Lower lobe of right lung (tissue), 2 donors: ENCODE measurements around the gene MYO1A. TPM values are rescaled to one million over a fixed set of nuclear protein-coding genes. Genes with fewer than 3 reads are reported as not detected.

Source experiments
- ATAC-seq, 2 donors: fragments of 200-7000 bp; cut with Tn5 transposase; one replicate each; pipeline ENCODE4 v1.9.1; 2020 to 2022; ENCODE audit warnings: mild to moderate bottlenecking in 2 of 2, moderate library complexity in 2 of 2
- DNase-seq: peaks from one replicate; pipeline ENCODE4 v3.0.0-alpha.2; 2020
- H3K27ac ChIP-seq: fragments of 200-600 bp; one replicate; pipeline ENCODE4 v1.8.0; 2022
- H3K27me3 ChIP-seq: fragments of 200-600 bp; one replicate; pipeline ENCODE4 v1.8.0; 2022; ENCODE audit warnings: low read depth
- H3K36me3 ChIP-seq: fragments of 200-600 bp; one replicate; pipeline ENCODE4 v1.8.0; 2022; ENCODE audit warnings: mild to moderate bottlenecking
- H3K4me1 ChIP-seq: fragments of 200-600 bp; one replicate; pipeline ENCODE4 v1.8.0; 2022
- H3K4me3 ChIP-seq: fragments of 200-600 bp; one replicate; pipeline ENCODE4 v1.8.0; 2022; ENCODE audit warnings: mild to moderate bottlenecking
- H3K9me3 ChIP-seq: fragments of 200-600 bp; one replicate; pipeline ENCODE4 v1.8.0; 2022
- CTCF ChIP-seq: fragments of 200-600 bp; IDR thresholded peaks from one replicate; pipeline ENCODE4 v1.8.0; 2022; ENCODE audit warnings: antibody characterized with exemption, mild to moderate bottlenecking
- intact Hi-C: fragments of 100-400 bp; cut with DNase I; formaldehyde crosslinking; loops from one replicate; pipeline ENCODE4 v1.11.0; 2022
- total RNA-seq: library from RNA; stranded (reverse); fragmentation: NEBNext Ultra II Directional; extraction: Animal tissue kit (Norgen Biotek cat#: 25700); gene quantifications from one replicate; pipeline ENCODE4 v1.2.1, GENCODE V29; 2021
- donor health status: DM: no; HTN: yes; CAD: no; lungs with severe emphysema.

MYO1A gene
- total RNA-seq, 1 donor from 2014 or later, result 2.9 TPM

GRCh38 chr12:57009949-57010626 lies 39.8 kb downstream of the MYO1A start:
- no peak for TF ChIP-seq CTCF
- no peak for DNase-seq
- no peaks in the 10 kb centered on the region for H3K36me3 ChIP-seq
- no peak for ATAC-seq
- H3K9me3 ChIP-seq, result no peaks in the 10 kb centered on the region
- no peak overlapping the region for H3K4me3 ChIP-seq
- H3K27me3 ChIP-seq, result no peaks in the 10 kb centered on the region
- H3K27ac ChIP-seq, result no peak overlapping the region
- intact Hi-C loops, result no loop called here
- H3K4me1 ChIP-seq, result peaks cover 16% of the 10 kb centered on the region

GRCh38 chr12:57008178-57008577 lies 41.8 kb downstream of the MYO1A start:
- Histone ChIP-seq H3K27me3 (no peaks in the 10 kb centered on the region), H3K27ac (no peak overlapping the region), H3K4me1 (peaks cover 21% of the 10 kb centered on the region), H3K9me3 (no peaks in the 10 kb centered on the region), H3K36me3 (peaks cover 15% of the 10 kb centered on the region), H3K4me3 (no peak overlapping the region)
- ATAC-seq (no peak), DNase-seq (no peak)
- TF ChIP-seq CTCF, result peak; percentile 60
- intact Hi-C loops, result no loop called here

- peak overlapping the region; percentile 75 for H3K4me3 ChIP-seq
- H3K27ac ChIP-seq, result peak overlapping the region; percentile 39
- no peaks in the 10 kb centered on the region for H3K9me3 ChIP-seq
- intact Hi-C loops, result no loop called here
- peaks cover 28% of the 10 kb centered on the region for H3K36me3 ChIP-seq
- no peak for TF ChIP-seq CTCF
- DNase-seq (no peak), ATAC-seq (no peak)
- H3K4me1 ChIP-seq, result peaks cover 21% of the 10 kb centered on the region
- no peaks in the 10 kb centered on the region for H3K27me3 ChIP-seq
Measured at GRCh38 chr12:57006809-57007475, 43.0 kb downstream of the MYO1A start.

- peak; percentile 64 for DNase-seq
- Histone ChIP-seq H3K4me3 (peak within 1 kb of the TSS; percentile 75), H3K36me3 (peaks cover 33% of the 10 kb centered on the region), H3K27ac (peak within 1 kb of the TSS; percentile 65), H3K9me3 (no peaks in the 10 kb centered on the region), H3K4me1 (peaks cover 28% of the 10 kb centered on the region), H3K27me3 (no peaks in the 10 kb centered on the region)
- ATAC-seq, result peak; percentile 87 to 90
- intact Hi-C loops, result no loop called here
- peak; percentile 58 for TF ChIP-seq CTCF
Measured at GRCh38 chr12:57005980-57006808, 43.7 kb downstream of the MYO1A start, which contains the start of gene ZBTB39. Gene ZBTB39, minus strand, starts transcription at chr12:57006546. Its CDS starts 1,629 bp downstream, at chr12:57004917.

- ATAC-seq (no peak), DNase-seq (no peak)
- Histone ChIP-seq H3K27ac (no peak overlapping the region), H3K4me1 (peaks cover 30% of the 10 kb centered on the region), H3K4me3 (no peak overlapping the region), H3K9me3 (no peaks in the 10 kb centered on the region), H3K36me3 (peaks cover 44% of the 10 kb centered on the region), H3K27me3 (no peaks in the 10 kb centered on the region)
- intact Hi-C loops, result no loop called here
- TF ChIP-seq CTCF, result no peak
Measured at GRCh38 chr12:57004651-57005050, 45.3 kb downstream of the MYO1A start.
